GM18873 (cell line): ENCODE data around the gene HLA-DRB5.
"Not testable (repeated sequence)": the region's sequence is repeated elsewhere in the genome, so short reads cannot be mapped to it uniquely, and the experiment has no call there.

Experiments used
- ATAC-seq: cut with Tn5 transposase; IDR thresholded peaks from one replicate; pipeline ENCODE4 v1.9.1; 2021; ENCODE audit warnings: mild to moderate bottlenecking, moderate library complexity, moderate number of reproducible peaks; ENCODE audit not compliant: unreplicated experiment, low FRiP score

HLA-DRB5 gene

GRCh38 chr6:32529697-32530430, at the start of gene HLA-DRB5:
Gene HLA-DRB5 (minus strand): TSS chr6:32530287. CDS start chr6:32530224, 63 bp downstream.
- no peak for ATAC-seq

DNA sequence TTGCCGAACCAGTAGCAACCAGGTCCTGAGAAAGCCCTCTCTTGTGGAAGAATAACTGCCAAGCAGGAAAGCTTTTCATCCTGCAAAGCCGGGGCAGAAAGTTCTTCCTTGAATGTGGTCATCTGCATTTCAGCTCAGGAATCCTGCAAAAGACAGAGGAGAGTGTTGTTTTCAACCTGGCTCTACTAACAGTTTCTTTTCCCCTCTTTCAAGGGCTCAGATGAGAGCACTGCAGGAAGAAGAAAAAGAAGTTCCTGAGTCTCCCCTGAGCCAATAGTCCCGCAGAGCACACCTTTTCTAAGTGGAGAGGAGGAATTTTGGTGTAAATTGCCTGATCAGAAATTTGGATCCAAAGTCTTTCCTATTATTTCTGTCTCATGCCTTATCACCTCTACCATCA, 48.9 kb upstream of the HLA-DRB5 start:
- no peak for ATAC-seq

DNA sequence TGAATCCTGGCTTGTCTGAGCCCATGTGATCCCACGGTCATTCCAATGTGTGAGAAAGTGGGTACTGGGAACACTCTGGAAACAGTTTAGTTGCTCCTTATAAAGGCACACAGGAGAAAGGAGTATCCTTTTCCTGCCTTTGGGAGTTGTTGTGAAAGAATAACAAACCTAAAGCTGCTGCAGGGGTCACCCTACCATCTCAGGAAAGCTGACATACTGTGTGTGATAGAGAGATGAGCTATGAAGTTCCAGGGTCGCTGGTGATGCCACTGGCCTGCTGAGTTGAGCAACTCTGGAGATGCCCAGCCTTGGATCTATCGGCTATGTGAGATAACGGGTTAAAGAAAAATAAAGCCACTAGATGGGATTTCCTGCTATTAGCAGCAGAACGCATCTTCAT, 47.4 kb upstream of the HLA-DRB5 start:
- ATAC-seq: not testable (repeated sequence)

DNA sequence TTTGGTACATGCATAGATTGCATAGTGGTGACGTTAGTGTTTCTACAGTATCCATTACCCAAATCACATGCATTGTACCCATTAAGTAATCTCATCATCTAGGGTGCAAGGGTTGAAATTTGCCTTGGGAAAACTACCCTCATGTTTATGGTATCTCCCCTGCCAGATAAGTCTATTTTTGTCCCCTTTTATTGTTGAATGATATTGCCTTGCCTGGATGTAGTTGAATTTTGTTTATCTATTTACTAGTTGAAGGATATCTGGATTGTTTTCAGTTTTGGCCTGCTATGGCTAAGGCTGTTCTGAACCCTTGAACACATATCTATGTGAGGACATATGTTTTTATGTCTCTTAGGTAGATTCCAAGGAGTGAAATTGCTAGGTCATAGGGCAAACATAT, 46.2 kb upstream of the HLA-DRB5 start:
- ATAC-seq: no peak

GRCh38 chr6:32570363-32570905, 40.3 kb upstream of the HLA-DRB5 start:
- no peak for ATAC-seq

DNA sequence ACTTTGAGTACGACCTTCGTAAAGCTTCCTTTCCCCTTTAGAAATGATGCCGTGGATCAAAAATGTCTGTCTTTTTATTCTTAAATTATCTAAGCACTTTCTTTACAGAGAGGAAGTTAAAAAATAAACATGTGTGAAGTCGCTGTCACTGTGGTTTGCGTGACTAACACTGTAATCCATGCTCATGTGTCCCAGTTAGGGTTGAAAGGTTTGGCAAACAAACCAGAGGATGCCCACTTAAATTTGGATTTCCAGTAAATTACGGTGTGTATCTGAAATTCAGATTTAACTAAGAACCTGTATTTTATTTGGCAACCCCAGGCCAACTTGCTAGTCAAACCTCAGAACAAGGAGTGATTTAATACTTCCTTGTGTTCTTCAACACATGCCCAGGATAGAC, 38.5 kb upstream of the HLA-DRB5 start:
- ATAC-seq: no peak

DNA sequence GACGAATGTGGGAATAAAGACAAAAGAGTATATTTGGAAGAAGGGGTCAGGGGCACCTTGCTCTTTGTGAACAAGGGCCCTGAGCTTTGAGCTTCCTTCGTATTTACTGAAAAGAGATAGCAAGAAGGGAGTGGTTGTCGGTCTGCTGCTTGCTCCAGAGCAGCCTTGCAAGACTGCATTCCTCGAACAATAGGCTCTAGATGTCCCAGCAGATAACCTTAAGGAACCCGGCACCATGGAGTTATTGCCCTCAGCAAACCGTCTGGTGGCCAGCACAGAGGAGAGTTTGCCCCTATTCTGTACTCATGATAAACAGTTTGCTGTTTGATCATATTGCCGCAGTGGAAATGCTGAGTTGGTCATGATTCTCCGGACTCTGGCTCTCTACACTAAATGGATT, 36.9 kb upstream of the HLA-DRB5 start:
- no peak for ATAC-seq

- ATAC-seq: no peak
These were observed 35.4 kb upstream of the HLA-DRB5 start for GRCh38 chr6:32565511-32565910.

GRCh38 chr6:32562940-32563339, 32.9 kb upstream of the HLA-DRB5 start:
- no peak for ATAC-seq

DNA sequence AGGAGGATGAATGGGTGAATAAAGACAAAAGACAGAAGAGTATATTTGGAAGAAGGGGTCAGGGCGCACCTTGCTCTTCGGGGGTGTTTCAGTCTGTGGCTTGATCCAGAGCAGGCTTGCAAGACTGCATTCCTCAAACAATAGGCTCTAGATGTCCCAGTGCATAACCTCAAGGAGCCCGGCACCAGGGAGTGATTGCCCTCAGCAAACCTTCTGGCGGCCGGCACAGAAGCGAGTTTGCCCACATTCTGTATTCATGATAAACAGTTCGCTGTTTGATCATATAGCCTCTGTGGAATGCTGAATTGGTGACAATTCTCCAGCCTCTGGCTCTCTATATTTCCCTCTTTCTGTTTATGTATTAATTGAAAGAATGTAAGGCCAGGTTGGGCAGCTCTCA, 29.7 kb upstream of the HLA-DRB5 start:
- no peak for ATAC-seq

- ATAC-seq: no peak
These were observed 28.5 kb upstream of the HLA-DRB5 start for GRCh38 chr6:32558426-32559057.

DNA sequence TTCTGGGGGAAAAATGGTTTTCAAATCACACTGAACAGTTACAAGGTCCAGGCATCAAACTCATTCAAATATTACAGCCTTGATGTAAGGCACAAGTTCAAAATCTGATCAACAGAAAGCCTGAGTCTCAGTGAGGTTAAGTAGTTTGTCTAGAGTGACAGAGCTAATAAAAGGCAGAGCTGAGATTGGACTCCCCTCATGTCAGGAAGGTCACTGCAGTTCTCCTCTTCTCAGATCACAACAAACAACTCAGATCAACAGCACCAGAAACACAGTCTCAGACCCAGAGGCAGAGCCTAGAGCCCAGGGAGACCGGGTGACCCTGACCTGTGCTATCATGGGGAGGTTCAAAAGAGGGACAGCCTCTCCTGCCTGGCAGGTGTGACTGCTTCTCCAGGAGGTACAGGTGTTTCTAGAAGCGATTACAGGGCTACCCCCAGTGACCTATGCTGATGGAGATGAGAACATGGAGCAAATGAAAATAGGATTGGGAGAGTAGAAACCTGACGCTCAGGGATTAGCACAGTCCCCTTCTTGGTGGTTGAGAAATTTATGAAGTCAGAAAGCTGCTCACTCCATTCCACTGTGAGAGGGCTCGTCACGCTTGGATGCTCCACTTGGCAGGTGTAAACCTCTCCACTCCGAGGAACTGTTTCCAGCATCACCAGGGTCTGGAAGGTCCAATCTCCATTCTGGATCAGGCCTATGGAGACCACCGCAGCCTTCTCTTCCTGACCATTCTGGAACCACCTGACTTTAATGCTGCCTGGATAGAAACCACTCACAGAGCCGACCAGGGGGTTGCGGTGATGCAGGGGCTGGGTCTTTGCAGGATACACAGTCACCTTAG, 24.3 kb upstream of the HLA-DRB5 start:
- ATAC-seq: no peak

DNA sequence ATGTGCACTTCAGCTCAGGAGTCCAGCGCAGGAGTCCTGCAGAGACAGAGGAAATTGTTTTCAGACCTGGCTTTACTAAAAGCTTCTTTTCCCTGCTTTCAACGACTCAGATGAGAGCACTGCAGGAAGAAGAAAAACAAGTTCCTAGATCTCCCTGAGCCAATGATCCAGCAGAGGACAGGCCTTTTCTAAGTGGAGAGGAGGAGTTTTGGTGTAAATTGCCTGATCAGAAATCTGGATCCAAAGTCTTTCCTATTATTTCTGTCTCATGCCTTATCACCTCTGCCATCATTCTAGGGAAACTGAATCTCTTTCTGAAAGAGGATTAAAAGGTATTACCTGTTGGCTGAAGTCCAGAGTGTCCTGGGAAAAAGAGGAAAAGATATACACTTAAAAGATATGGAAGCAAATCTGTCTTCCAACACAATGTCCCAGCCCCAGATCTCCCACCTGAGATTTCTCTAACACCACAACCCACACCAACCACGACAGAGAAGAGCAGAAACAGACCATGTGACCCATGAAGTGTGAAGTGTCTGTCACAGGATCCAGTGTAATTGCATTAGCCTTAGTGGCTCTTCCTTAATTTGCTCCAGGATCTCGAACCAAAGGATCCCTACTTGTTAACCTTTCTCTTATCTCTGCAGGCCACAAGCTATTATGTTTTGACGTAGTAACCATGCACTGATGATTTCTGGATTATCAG, 23.1 kb upstream of the HLA-DRB5 start:
- no peak for ATAC-seq

GRCh38 chr6:32551410-32551809, 21.3 kb upstream of the HLA-DRB5 start:
- ATAC-seq: no peak

DNA sequence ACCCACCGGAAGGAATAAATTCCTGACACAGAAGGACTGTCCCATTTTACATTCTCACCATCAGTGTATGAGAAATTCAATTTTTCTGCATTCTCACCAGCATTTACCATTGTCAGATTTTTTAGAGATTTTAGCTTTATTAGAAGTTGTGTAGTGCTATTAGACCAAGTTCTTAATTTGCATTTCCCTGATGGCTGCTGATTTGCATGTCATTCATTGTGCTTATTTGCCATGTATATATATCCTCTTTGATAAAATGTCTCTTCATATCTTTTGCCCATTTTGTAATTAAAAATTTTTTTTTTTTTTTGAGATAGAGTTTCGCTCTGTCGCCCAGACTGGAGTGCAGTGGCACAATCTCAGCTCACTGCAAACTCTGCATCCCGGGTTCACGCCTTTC, 9.8 kb upstream of the HLA-DRB5 start:
- no peak for ATAC-seq

GRCh38 chr6:32530431-32530793, 325 bp upstream of the HLA-DRB5 start:
- not testable (repeated sequence) for ATAC-seq

GRCh38 chr6:32522302-32523047, 7.6 kb downstream of the HLA-DRB5 start:
- ATAC-seq: no peak

GRCh38 chr6:32519910-32520258, 10.2 kb downstream of the HLA-DRB5 start:
- ATAC-seq: no peak

GRCh38 chr6:32519118-32519909, 10.8 kb downstream of the HLA-DRB5 start:
- no peak for ATAC-seq
